GM19324 (cell line): ENCODE measurements around the gene CYB5R4.
"Not testable (repeated sequence)": the region's sequence is repeated elsewhere in the genome, so short reads cannot be mapped to it uniquely, and the experiment has no call there.

Experiments
- ATAC-seq: cut with Tn5 transposase; IDR thresholded peaks from one replicate; pipeline ENCODE4 v1.9.1; 2021; ENCODE audit warnings: mild to moderate bottlenecking, moderate library complexity; ENCODE audit not compliant: unreplicated experiment, low FRiP score

CYB5R4 gene

GRCh38 chr6:83862776-83863471, 3.4 kb downstream of the CYB5R4 start:
- ATAC-seq = no peak

DNA sequence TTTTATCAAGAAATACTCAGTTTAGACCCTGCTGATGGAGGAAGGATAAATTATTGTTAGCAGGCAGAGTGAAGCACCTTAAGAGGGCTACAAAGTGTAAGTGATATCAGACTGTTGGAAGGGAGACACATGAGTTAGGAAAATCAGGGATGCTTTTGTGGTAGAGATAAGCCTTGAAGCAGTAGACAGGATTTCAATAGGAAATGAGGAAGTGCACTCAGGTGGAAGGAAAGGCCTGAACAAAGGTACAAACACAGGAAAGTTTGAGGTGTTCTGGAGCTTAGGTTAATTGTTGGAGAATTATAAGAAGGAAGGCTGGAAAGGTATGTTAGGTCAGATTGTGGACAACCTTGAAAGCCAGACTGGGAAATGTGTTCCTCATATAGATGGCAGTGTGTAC, 7.6 kb downstream of the CYB5R4 start:
- no peak for ATAC-seq

DNA sequence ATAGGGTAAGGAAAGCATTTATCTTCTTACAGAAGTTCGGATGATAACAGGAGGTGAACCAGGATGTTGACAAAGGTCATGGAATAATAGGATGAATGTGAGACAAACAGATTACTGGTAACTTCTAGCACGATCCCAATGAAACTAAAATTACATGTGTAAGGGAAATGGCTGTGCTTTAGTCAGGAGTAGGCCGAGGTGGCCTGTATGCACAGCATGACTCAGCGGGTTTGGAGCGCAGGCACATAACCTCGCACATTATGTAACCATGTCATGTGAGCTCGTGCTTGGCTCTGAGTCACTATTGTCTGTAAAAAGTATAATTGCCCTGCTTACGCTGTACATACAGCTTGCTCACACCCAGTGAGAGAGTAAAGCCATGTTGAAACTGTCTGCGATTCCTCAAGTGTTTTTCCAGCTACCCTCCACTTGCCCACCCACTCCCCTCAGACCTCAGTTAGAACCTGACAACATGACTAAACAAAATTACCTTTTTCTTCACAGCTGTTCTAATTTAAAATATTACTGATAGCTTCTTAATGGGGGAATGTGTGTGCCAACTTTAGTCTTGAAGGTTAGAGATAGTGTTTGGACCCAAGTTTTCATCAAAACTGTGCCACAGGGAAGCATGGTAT, 8.2 kb downstream of the CYB5R4 start:
- ATAC-seq = no peak

- no peak for ATAC-seq
Measured at GRCh38 chr6:83868639-83869038, 9.2 kb downstream of the CYB5R4 start.

GRCh38 chr6:83870649-83871048, 11.2 kb downstream of the CYB5R4 start:
- ATAC-seq = no peak

DNA sequence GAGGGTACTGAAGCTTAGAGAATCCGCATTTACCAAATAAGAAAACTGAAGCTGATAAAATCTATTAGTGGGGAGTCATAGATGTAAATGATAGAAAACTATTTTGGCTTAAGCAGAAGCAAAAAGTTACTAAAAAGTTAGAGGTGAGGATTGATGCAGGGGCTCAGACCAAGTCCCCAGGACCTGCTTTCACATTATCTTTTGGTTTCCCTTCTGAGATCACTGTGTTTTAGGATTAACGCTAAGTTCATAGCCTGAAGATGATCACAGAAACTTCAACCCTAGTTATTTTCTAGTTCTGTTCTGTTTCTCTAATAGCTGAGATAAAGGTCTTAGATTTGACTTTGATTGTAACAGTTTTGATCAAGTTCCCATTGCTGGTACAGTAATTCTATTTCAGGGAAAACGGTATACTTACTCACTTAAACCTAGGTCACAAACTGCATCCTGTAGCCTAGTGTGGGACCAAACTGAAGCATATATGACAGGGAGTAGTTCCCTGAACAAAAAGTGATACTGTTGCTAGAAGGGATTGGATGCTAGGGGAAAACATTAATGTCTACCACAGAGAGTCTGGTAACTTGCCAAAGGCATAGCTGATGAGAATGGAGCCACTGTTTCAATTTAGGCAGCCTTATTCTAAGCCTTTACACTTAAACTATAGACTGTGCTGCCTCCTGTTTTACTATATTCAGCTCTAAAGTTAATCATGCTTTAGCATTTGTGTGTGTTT, 13.1 kb downstream of the CYB5R4 start:
- no peak for ATAC-seq

DNA sequence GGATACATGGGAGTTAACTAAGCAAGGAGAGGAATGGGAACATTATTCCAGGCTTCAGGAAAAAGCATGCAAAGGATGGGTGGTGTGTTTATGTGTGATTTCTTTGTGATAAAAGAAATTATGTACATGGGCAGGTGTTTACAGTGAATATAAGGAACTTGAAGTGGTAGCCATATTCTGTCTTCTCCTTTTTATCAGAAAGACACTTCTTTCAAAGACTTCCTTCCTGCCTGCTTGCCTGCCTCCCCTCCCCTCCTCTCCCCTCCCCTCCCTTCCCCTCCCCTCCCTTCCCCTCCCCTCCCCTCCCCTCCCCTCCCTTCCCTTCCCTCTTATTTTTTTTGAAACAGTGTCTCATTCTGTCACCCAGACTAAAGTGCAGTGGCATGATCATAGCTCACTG, 14.4 kb downstream of the CYB5R4 start:
- no peak for ATAC-seq

GRCh38 chr6:83875843-83876242, 16.4 kb downstream of the CYB5R4 start:
- no peak for ATAC-seq

DNA sequence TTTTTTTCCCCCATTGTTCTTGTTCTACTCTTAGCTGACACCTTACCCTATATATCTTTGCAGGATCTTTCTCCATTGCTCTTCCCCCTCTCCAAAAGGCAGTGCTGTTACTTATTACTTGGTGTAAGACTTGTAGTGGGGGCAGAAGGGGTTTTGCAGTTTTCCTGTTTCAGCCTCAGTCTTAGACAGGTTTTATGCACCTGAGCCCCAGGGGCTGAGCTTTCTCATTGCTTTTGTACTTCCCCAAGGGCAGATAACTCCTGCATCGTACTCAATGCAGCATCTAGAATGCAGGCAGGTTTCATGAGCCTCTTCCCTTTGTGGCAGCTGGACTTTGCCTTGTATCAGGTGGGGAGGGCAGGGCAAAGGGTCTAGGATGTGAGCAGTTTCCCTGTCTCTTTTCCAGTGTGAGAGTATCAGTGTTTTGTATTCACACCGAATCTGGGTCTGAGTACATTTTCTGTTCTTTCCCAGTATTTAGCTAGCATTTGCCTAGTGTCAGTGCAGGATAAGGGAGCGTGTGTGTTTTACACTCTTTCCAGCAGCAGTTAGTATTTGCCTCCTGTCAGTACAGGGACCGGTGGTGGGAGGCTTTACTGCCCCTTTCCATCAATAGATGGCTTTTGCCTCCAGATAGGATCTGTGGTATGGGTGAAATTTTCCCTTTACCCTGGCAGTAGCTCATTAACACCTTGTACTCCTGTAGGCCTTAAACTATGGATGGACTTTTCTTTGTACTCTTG, 19.6 kb downstream of the CYB5R4 start:
- ATAC-seq = no peak

DNA sequence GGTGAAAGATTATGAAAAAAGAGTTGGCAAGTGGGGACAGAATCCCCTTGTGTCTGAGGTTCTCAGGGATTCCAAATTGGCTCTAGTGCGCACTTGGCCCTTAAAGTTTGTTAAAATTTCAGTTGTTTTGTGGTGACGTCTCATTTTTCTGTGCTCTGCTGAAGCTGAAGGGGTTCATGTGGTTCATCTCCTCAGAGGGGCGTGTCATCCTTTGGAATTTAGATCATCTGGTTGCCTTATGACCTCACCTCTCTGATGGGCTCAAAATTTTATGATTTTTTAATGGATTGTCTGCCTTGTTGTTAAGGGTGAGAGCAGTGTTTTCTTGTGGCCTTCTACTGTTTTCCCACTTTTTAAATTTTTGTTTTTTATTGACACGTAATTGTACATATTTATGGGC, 20.3 kb downstream of the CYB5R4 start:
- ATAC-seq = no peak

GRCh38 chr6:83883240-83883639, 23.8 kb downstream of the CYB5R4 start:
- ATAC-seq = no peak

DNA sequence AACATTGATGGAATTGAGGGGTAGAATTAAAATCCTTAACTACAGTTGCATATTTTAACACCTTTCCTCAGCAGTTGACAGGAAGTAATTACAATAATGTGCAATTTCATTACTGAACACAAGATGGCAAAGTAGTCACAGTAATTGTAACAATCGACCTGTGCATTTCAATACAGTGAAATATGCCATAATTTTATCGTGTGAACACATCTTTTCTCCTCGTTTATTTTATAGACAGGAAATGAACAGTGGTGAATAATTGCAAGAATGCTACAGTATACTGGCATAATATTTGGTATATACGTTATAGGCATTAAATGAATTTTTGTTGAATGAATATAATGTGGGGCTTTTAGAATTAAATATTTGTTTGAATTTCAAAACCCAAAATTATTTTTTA, 25.0 kb downstream of the CYB5R4 start:
- peak; percentile 63 for ATAC-seq

- no peak for ATAC-seq
Measured at GRCh38 chr6:83885984-83886383, 26.5 kb downstream of the CYB5R4 start.

DNA sequence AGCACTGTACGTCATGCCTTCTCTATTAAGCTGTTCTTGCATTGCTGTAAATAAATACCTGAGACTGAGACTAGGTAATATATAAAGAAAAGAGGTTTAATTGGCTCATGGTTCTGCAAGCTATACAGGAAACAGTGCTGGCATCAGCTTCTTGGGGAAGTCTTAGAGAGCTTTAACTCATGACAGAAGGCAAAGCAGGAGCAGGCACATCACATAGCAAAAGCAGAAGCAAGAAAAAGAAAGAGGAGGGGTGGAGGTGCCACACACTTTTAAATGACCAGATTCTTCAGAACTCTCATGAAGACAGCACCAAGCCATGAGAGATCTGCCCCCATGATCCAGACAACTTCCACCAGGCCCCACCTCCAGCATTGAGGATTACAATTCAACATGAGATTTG, 30.1 kb downstream of the CYB5R4 start:
- no peak for ATAC-seq

- no peak for ATAC-seq
Measured at GRCh38 chr6:83890520-83890919, 31.0 kb downstream of the CYB5R4 start.

- no peak for ATAC-seq
Measured at GRCh38 chr6:83891586-83891985, 32.1 kb downstream of the CYB5R4 start.

DNA sequence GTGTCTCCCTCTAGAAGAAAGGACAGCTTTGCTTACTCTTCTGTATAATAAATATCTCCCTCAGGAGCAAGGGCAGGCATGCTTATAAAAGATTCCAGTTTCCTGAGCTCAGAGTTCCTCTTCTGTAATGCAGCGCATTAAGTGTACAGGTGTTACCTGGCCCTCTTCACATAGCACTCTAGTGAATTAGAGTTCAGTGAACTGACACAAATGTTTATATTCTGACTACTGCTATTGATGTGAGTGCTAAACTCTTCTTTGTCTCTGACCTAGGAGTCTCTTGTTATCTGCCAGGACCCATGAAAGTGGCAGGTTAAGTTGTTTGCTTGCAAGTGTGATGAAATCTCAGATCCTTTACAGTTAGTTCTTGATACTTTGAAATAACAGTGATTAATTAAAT, 33.5 kb downstream of the CYB5R4 start:
- no peak for ATAC-seq

GRCh38 chr6:83897094-83897493, 37.6 kb downstream of the CYB5R4 start:
- ATAC-seq = not testable (repeated sequence)

DNA sequence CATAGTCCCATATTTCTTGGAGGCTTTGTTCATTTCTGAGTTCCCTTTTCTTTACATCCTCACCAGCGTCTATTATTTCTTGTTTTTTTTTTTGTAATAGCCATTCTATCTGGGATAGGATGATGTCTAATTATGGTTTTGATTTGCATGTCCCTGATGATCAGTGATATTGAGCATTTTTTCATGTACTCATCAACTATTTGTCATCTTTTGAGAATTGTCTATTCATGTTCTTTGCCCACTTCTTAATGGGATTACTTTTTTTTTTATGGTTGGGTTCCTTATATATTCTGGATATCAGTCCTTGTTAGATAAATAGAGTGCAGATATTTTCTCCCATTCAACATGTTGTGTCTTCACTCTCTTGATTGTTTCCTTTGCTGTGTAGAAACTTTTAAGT, 42.1 kb downstream of the CYB5R4 start:
- ATAC-seq = no peak

GRCh38 chr6:83904395-83904794, 44.9 kb downstream of the CYB5R4 start:
- no peak for ATAC-seq

GRCh38 chr6:83905648-83906047, 46.2 kb downstream of the CYB5R4 start:
- ATAC-seq = no peak
